ENCODE data around the gene MAML3. TPM values are rescaled to one million over a fixed set of nuclear protein-coding genes. Genes with fewer than 3 reads are reported as not detected.

MAML3 gene
- total RNA-seq, 1 donor from 2014 or later: 8.1 TPM

GRCh38 chr4:140136509-140136908, 17.5 kb downstream of the MAML3 start:
- Histone ChIP-seq H3K27ac (ENCODE audit: low read depth, low read length) (no peak overlapping the region), H3K4me3 (ENCODE audit: insufficient read depth, low read depth, low read length) (no peak overlapping the region), H3K79me2 (ENCODE audit: insufficient read depth, low read length) (no peaks in the 10 kb centered on the region), H3K36me3 (ENCODE audit: insufficient read depth, low read length) (no peaks in the 10 kb centered on the region), H3K9me3 (ENCODE audit: insufficient read depth, low read depth, low read length) (no peaks in the 10 kb centered on the region), H2AFZ (ENCODE audit: low read depth, low read length) (no peak overlapping the region), H4K20me1 (ENCODE audit: insufficient read depth, low read length) (no peaks in the 10 kb centered on the region), H3K4me2 (ENCODE audit: low read length) (peak overlapping the region; percentile 45), H3K27me3 (ENCODE audit: insufficient read depth, low read length) (no peaks in the 10 kb centered on the region), H3K4me1 (ENCODE audit: insufficient read depth, low read length) (peaks cover 26% of the 10 kb centered on the region), H3K9ac (ENCODE audit: low read length) (no peak overlapping the region)
- peak; percentile 74 for FAIRE-seq
- Mint-ChIP-seq H3K4me1 (ENCODE audit: low read depth, unreplicated experiment) (peaks cover 44% of the 10 kb centered on the region), H3K9me3 (ENCODE audit: unreplicated experiment) (no peaks in the 10 kb centered on the region), H3K27ac (ENCODE audit: unreplicated experiment) (peak overlapping the region; percentile 87), H3K4me3 (ENCODE audit: unreplicated experiment) (no peak overlapping the region), H3K36me3 (ENCODE audit: low read depth, unreplicated experiment) (no peaks in the 10 kb centered on the region), H3K27me3 (ENCODE audit: low read depth, unreplicated experiment) (no peaks in the 10 kb centered on the region)
- TF ChIP-seq, protein P1, sequence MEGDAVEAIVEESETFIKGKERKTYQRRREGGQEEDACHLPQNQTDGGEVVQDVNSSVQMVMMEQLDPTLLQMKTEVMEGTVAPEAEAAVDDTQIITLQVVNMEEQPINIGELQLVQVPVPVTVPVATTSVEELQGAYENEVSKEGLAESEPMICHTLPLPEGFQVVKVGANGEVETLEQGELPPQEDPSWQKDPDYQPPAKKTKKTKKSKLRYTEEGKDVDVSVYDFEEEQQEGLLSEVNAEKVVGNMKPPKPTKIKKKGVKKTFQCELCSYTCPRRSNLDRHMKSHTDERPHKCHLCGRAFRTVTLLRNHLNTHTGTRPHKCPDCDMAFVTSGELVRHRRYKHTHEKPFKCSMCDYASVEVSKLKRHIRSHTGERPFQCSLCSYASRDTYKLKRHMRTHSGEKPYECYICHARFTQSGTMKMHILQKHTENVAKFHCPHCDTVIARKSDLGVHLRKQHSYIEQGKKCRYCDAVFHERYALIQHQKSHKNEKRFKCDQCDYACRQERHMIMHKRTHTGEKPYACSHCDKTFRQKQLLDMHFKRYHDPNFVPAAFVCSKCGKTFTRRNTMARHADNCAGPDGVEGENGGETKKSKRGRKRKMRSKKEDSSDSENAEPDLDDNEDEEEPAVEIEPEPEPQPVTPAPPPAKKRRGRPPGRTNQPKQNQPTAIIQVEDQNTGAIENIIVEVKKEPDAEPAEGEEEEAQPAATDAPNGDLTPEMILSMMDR (IDR thresholded peaks at IDR 0.05; ENCODE audit: insufficient read depth, low read depth, low read length): no peak
- no peak for TF ChIP-seq EZH2 (IDR thresholded peaks at IDR 0.05; ENCODE audit: insufficient read depth, low read length)
- peak; percentile 67 for DNase-seq (ENCODE audit: low read depth)

DNA sequence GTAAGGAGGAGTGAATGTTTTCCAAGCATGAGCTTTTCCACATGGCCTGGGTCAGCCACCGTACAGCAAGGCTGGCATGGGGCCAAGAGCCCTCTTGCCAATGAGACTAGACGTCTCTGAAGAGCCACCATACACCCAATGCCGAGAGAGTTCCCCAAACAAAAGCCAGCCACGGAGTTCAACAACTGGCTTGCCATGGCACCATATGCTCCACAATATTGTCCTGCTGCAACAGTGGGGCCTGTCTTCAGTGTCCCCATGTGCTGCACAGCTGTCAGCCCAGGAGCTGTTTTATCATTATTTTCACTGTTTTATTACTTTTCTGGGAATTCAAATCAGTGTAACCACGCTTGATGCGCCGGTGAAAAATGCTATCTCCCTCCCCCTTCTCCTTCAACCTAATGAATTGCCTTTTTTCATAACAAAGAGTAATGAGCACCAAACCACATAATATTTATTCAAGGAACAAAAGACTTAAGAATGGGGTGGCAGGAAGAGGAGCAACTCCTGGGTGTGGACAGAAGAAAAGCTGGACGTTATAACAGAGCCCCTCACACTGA, 18.4 kb downstream of the MAML3 start:
- Histone ChIP-seq H2AFZ (ENCODE audit: low read depth, low read length) (peak overlapping the region; percentile 9), H3K4me2 (ENCODE audit: low read length) (peak overlapping the region; percentile 45)
- TF ChIP-seq, protein P1 (IDR thresholded peaks at IDR 0.05; ENCODE audit: insufficient read depth, low read depth, low read length): no peak
- TF ChIP-seq EZH2 (IDR thresholded peaks at IDR 0.05; ENCODE audit: insufficient read depth, low read length): no peak

GRCh38 chr4:140134746-140135425, 19.1 kb downstream of the MAML3 start:
- Mint-ChIP-seq H3K4me3 (ENCODE audit: unreplicated experiment) (no peak overlapping the region), H3K4me1 (ENCODE audit: low read depth, unreplicated experiment) (peaks cover 53% of the 10 kb centered on the region), H3K9me3 (ENCODE audit: unreplicated experiment) (no peaks in the 10 kb centered on the region), H3K27me3 (ENCODE audit: low read depth, unreplicated experiment) (no peaks in the 10 kb centered on the region), H3K36me3 (ENCODE audit: low read depth, unreplicated experiment) (peaks cover 2% of the 10 kb centered on the region), H3K27ac (ENCODE audit: unreplicated experiment) (no peak overlapping the region)
- H4K20me1 ChIP-seq (ENCODE audit: insufficient read depth, low read length): no peaks in the 10 kb centered on the region
- DNase-seq (ENCODE audit: low read depth) (no peak), FAIRE-seq (no peak)
- no peak overlapping the region for H3K27ac ChIP-seq (ENCODE audit: low read depth, low read length)
- H3K9ac ChIP-seq (ENCODE audit: low read length): no peak overlapping the region
- H3K79me2 ChIP-seq (ENCODE audit: insufficient read depth, low read length): no peaks in the 10 kb centered on the region
- TF ChIP-seq EZH2 (IDR thresholded peaks at IDR 0.05; ENCODE audit: insufficient read depth, low read length): no peak
- TF ChIP-seq, protein P1 (IDR thresholded peaks at IDR 0.05; ENCODE audit: insufficient read depth, low read depth, low read length): no peak
- no peaks in the 10 kb centered on the region for H3K36me3 ChIP-seq (ENCODE audit: insufficient read depth, low read length)
- H3K27me3 ChIP-seq (ENCODE audit: insufficient read depth, low read length): no peaks in the 10 kb centered on the region
- H3K9me3 ChIP-seq (ENCODE audit: insufficient read depth, low read depth, low read length): no peaks in the 10 kb centered on the region
- H3K4me1 ChIP-seq (ENCODE audit: insufficient read depth, low read length): peaks cover 28% of the 10 kb centered on the region
- no peak overlapping the region for H3K4me3 ChIP-seq (ENCODE audit: insufficient read depth, low read depth, low read length)
- no peak overlapping the region for H3K4me2 ChIP-seq (ENCODE audit: low read length)
- no peak overlapping the region for H2AFZ ChIP-seq (ENCODE audit: low read depth, low read length)

More for the DNA sequence above, 18.4 kb downstream of the MAML3 start:
- no peak overlapping the region for H3K4me3 ChIP-seq (ENCODE audit: insufficient read depth, low read depth, low read length)
- no peaks in the 10 kb centered on the region for H3K9me3 ChIP-seq (ENCODE audit: insufficient read depth, low read depth, low read length)
- H4K20me1 ChIP-seq (ENCODE audit: insufficient read depth, low read length): no peaks in the 10 kb centered on the region
- no peak overlapping the region for H3K27ac ChIP-seq (ENCODE audit: low read depth, low read length)
- no peaks in the 10 kb centered on the region for H3K27me3 ChIP-seq (ENCODE audit: insufficient read depth, low read length)
- H3K4me1 Mint-ChIP-seq (ENCODE audit: low read depth, unreplicated experiment): peaks cover 48% of the 10 kb centered on the region
- peak overlapping the region; percentile 47 for H3K4me3 Mint-ChIP-seq (ENCODE audit: unreplicated experiment)
- H3K4me1 ChIP-seq (ENCODE audit: insufficient read depth, low read length): peaks cover 26% of the 10 kb centered on the region
- H3K27me3 Mint-ChIP-seq (ENCODE audit: low read depth, unreplicated experiment): no peaks in the 10 kb centered on the region
- no peaks in the 10 kb centered on the region for H3K9me3 Mint-ChIP-seq (ENCODE audit: unreplicated experiment)
- H3K27ac Mint-ChIP-seq (ENCODE audit: unreplicated experiment): peak overlapping the region; percentile 87
- H3K36me3 ChIP-seq (ENCODE audit: insufficient read depth, low read length): no peaks in the 10 kb centered on the region
- no peaks in the 10 kb centered on the region for H3K79me2 ChIP-seq (ENCODE audit: insufficient read depth, low read length)
- H3K9ac ChIP-seq (ENCODE audit: low read length): no peak overlapping the region
- DNase-seq (ENCODE audit: low read depth): peak; percentile 73
- no peak for FAIRE-seq
- H3K36me3 Mint-ChIP-seq (ENCODE audit: low read depth, unreplicated experiment): peaks cover 2% of the 10 kb centered on the region

All from astrocyte (in vitro differentiated cells and primary cell).